HG03095 (cell line): Measurements from ENCODE around the gene BAIAP2.

ENCODE experiments used
- ATAC-seq: cut with Tn5 transposase; IDR thresholded peaks from one replicate; pipeline ENCODE4 v1.9.1; 2021; ENCODE audit warnings: moderate library complexity; ENCODE audit not compliant: unreplicated experiment

The BAIAP2 gene

DNA sequence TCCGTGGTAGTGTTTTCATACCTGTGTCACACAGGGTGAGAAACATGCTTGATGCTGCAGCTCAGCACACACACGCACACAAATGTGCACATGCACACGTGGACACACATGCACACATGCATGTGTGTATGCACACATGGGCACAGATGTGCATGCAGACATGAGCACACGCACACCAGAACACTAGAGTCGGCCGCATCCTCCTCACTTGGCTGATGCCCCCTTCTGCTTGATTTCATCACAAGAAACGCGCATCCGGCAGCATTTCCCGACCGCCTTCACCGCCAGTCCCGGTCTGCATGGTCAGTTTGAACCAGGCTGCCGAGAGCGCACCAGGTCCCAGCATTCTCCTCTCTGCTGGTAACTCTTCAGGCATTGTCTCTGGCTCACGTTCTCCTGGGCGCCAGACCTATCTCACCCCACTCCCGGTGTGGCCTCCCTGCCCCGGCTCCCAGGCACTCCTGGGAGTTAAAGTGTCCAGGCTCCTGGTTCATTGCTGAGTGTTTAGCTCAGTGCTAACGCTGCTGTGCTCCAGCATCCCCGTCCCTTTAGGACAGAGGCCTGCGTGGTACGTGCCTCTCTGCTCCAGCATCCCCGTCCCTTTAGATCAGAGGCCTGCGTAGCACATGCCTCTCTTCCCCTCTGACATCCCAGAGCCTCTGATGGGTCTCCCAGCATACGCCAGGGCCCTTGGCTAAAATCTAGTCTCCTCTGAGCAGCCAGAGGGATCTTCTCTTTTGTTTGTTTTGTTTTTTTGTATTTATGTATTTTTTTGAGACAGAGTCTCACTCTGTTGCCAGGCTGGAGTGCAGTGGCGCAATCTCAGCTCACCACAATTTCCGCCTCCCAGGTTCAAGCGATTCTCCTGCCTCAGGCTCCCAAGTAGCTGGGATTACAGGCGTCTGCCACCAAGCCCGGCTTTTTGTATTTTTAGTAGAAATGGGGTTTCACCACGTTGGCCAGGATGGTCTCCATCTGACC lies 16.0 kb downstream of the BAIAP2 start:
- no peak for ATAC-seq

DNA sequence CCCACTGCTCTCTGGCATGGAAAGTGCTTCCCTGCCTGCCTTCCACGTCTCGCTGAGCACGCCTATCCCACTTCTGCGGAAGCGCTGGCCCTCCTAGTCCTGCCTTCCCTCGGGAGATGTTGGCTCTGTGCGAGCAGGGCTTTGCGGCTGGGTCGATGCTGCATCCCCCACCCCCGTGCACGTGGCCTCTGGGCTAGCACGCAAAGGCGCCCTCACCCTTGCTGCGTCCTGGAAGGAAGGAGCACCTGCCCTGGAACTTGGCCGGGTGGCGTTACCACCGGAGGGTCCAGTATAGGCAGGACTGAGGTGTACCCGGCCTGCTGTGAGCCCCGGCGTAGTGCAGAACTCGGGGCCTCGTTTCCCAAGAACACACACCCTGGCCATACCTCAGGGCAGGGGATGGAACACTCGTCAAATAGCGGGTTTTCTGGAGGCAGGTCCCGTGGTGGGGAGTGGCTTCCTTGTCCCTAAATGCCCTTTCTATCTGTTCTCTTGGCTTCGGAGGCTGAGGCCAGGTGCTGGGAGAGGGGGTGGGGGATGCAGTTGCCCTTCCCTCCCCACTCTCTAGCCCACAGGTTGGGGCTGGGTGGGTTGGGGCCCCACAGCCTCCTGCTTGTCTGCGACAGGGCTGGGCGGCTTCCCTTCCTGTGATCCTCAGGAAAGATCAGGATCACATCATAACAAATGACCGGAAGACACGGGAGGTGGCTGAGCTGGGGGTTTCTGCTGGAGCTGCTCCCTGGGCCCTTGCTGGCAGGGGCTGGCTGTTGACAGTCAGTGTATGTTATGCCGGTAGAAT lies 17.4 kb downstream of the BAIAP2 start:
- no peak for ATAC-seq

DNA sequence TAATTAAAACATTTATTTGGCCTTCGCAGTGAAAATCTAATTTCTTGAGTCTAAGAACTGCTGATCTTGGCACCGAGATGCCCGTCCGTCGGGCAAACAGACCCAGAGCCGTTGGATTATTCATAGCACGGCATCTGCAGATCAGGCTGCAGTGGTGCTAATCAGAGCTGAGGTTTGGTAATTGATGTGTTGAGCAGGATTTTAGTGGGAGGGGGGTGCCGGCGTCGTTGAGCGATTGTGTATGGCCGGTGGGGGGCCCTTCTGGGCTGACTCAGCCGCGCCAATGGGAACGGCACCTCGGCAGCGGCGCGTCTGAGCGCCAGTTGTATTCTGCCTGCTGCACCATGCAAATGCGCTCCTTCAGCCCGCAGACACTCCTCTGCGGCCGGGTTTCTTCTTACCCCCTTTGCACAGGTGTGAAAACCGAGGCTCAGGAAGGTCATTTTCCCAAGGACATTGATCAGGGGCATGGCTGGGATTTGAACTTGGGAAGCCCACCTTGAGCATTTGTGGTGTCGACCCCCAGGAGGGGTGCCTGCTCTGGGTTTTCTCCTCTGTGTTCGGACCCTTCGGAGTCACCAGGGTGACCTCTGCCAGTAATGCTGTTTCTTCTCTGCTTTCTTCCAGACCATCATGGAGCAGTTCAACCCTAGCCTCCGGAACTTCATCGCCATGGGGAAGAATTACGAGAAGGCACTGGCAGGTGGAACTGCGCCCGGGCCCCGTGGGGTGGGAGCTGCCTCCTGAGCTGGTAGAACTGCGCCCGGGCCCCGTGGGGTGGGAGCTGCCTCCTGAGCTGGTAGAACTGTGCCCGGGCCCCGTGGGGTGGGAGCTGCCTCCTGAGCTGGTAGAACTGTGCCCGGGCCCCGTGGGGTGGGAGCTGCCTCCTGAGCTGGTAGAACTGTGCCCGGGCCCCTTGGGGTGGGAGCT lies 18.4 kb downstream of the BAIAP2 start:
- ATAC-seq, result no peak

DNA sequence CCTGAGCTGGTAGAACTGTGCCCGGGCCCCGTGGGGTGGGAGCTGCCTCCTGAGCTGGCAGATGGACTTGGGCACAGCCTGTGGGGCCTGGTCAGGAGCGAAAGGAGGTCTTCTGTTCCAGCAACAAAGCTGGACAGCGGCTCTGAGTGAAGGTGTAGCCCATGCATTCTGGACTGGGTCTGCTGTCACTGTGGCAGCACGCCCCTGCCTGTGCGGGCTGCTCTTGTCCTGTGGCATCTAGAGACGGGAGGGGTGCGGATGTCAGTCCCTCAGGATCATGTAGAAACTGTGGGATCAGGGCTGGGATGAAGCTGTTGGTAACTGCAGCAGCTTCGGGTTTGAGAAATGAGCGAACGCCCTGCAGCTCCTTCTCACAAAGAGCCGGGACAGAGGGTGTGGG lies 19.4 kb downstream of the BAIAP2 start:
- ATAC-seq, result no peak

DNA sequence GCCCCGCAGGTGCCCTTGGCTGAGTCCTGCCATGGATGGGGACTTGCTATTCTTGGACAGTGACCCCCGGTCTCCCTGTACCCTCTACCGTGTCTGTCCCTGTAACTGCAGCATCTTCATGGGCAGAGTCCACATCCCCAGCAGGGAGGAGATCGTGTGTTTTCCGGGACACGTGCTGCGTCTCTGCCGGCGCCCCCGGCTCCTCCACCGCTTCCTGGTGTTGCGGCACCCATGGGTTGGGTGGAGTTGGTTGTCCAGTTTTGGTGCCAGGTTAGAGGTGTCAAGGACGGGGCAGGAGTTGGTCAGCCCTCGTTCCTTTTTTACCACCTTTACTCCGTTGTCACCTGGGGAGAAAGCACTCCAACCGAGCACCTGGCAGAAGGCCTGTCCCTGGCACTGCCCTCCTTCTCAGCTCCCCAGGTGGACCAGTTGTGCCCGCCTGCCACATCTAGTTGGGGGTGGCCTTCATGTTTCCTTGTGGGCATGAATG lies 20.0 kb downstream of the BAIAP2 start:
- no peak for ATAC-seq

DNA sequence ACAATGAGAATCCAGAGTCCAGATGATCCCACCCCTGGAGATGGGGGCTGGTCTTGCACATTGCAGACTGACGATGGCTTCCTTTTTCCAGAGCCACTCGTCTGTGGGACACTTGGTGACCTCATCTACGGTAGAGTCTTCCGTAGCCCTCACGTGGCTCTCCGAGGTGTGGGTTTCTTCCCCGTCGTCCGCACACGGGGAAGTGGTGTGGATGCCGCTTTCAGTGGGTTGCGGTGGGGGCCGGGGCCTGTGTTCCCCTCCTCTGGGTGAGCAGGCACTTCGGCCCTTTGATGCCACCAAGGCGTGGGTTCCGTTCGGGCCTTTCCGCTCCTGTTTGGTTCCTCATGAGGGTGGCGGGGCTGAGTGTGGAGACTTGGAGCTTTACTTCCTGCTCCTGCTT lies 21.4 kb downstream of the BAIAP2 start:
- no peak for ATAC-seq

DNA sequence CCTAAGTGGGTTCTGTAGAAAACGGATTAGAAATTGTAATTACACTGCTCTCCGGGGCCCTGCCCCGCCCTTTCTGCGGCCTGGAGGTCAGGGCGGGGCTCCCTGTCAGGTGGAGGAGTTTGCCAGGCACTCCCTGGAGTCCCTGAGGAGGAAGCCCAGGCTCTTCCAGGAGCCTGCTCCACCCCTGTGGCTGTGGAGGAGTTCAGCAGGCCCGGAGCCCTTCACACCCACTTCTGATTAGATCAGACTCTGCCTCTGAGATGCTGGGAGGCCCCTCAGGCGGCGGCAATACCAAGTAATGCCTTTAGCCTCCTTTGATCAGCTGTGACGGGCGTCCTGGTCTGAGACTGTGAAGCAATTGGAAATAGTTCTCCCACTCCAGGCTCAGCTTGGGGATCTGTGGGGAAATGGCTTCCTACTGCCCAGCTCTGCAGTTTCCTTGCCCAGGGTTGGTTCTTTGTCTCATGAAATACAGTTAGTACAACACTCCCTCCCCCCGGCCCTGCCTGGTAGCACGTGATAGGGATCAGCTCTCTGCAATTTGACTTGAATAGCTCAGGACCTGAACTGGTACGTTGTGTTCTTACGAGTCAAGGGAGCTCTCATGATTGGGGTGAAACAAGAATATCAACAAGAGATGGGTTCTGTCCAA lies 22.3 kb downstream of the BAIAP2 start:
- ATAC-seq, result no peak

DNA sequence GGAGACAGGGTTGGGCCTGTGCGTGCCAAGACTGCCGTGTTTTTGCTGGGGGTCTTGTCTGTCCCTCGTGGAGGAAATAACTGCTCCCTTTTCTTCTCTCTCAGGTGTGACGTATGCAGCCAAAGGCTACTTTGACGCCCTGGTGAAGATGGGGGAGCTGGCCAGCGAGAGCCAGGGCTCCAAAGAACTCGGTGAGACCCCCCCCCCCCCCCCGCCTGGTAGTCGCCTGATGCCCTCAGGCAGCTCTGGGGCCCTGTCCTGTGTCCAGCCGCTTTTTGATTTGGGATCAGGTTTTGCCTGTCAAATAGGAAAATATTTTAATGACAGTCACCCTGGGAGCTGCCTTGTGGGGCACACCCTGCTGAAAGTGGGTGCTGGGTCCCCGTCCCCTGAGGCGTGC lies 22.8 kb downstream of the BAIAP2 start:
- no peak for ATAC-seq

DNA sequence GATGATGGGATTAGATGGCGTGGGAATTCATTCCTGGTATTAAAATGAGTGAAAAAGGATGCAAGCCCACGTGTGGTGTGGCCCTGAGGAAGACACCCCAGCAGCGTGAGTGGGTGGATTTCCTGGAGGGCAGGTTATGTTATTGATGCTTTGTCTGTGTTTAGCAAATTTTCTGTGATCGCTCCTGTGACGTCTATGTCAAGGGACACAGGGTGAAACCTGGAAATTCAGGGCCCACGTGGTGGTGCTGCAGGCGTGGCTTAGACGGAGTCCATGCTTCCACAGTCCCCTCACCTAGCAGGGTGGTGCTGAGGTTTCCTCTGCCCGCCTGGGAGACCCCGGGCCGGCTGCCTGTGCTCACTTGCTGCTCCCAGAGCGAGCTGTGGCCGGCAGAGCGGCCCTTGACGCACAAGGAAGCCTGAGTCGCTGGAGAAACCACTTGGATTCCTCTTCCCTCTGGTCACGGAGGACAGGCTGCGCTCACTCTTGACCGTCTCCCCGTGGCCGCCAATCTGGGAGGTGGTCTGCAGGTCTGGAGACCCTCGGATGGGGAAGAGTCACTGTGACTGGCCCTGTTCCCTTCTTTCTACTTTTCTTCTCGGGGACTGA lies 23.4 kb downstream of the BAIAP2 start:
- no peak for ATAC-seq

DNA sequence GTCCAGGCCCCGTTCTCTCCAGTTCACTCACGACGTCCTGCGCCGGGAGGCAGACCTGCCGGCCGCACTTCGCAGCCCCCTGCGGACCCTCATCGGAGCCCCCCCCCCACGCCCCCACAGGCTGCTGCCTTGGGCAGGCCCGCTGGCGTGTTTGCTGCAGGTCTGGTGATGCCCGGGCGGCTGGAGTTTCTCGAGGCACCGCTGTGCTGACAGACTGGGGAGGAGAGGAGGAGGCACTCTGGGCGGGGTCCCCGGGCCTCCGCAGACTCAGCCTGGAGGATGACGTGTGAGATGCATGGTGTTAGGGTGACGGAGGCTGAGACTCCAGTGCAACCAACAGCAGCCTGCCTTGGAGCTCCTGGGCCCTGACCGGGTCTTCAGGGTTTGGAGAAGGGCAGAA lies 24.1 kb downstream of the BAIAP2 start:
- ATAC-seq, result no peak

DNA sequence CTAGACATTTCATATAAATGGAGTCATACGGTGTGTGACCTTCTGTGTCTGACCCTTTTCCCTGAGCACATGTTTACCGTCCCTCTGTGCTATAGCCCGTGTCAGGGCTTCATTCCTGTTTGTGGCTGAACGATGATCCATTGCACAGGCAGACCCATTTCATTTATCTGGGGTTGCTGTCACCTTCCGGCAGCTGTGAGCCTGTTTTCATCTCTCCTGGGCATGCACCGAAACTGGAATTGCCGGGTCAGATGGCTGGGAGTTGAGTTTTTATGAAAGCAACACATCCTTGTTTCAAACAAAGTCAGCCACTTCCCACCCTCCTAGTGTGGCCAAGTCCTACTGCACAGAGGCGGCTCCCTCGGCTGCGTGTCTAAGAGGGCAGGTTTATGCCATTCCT lies 25.5 kb downstream of the BAIAP2 start:
- ATAC-seq, result no peak

DNA sequence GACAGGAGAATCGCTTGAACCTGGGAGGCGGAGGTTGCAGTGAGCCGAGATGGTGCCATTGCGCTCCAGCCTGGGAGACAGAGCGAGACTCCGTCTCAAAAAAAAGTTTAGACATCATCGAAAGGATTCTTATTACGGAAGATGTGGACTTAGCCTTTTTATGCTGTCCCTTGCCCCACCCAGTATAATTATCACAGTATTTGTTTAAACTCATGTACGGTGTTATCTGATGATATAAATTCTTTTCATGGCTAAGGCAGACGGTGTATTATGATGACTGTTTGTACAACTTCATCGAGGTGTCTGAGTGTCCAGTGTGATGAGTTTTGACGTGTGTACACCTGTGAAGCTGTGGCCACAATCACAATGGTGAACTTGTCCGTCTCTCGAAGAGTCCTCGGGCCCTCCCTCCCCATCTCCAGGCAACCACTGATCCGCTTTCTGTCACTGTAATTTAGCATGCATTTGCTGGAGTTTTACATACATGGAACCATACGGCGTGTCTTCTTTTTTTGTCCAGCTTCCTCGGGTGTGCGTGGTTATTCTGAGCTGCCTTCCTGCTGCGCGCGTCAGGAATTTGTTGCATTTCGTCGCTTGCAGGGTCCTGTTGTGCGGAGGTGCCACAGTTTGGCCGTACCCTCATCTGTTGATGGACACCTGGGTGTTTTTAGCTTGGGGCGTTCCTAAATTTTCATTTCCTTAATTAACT lies 26.2 kb downstream of the BAIAP2 start:
- ATAC-seq, result no peak

DNA sequence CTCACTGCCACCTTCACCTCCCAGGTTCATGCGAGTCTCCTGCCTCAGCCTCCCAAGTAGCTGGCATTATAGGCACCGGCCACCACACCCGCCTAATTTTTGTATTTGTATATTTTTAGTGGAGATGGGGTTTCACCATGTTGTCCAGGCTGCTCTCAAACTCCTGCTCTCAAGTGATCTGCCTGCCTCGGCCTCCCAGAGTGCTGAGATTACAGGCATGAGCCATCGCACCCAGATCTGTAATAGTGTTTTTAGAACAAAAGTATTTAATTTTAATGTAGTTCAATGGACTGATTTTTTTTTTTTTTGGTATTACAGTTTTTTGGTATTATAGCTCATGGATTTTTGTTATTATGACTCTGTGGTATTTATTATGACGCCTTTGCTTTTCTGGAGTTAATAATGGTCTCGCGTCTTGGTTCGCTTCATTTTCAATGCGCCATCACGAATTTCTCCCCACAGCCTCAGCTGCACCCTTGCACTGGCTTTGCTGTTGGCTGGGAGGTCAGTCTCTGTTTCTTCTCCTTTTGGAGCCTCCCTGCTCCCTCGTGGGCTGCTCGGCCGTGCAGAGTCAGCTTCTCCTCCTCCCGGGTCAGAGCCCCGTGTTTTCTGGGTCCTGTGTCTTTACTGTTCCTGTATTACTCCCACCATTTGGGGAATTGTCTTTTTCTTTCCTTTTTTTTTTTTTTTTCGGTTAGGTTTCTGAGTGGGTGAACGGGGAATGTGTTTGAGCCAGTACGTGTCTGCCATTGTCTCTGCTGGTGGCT lies 27.2 kb downstream of the BAIAP2 start:
- no peak for ATAC-seq

DNA sequence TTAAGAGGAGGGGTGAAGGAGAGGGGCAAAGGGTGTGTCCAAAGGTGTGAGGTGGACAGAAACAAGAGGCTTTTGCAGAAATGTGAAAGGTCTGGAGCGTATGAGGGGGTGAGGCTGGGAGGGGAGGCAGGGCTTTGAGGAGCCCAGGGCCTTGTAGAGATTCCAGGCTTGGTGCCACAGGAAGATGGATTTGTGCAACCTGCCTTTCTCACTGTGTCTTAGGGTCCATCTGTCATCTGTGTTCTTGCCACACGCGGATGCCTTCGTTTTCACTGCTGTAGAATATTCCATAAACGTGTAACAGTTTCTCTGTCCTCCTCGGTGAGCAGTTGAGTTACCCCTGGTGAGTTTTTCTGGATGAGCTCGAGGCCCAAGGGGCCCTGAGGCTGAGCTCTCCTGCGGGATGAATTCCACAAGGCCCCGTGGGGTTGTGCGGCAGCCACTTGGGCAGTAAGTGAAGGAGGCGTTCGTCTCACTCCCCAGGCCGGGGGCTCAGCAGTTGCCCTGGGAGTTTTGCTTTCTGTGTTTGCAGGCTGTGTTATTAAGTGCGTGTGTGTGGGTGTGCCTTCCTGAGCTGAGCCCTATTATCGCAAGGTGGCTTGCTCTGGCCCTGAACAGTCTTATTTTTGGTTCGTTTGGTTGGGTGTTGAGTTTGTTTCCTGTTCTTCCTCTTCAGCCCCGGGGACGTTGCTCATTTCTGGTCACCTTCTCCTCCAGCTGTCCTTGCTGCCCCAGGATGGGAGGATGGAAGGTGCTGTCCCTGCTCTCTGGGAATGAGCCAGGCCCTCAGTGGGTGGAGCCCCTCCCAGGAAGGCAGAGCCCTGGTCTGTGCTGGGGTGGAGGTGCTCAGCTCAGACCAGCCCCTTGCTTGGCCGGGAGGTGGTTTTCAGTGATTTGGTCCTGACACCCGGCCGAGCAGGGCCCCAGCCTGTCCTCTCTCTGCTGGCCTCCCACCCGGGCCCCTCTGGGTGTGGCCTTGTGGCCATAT lies 28.4 kb downstream of the BAIAP2 start:
- ATAC-seq, result no peak

DNA sequence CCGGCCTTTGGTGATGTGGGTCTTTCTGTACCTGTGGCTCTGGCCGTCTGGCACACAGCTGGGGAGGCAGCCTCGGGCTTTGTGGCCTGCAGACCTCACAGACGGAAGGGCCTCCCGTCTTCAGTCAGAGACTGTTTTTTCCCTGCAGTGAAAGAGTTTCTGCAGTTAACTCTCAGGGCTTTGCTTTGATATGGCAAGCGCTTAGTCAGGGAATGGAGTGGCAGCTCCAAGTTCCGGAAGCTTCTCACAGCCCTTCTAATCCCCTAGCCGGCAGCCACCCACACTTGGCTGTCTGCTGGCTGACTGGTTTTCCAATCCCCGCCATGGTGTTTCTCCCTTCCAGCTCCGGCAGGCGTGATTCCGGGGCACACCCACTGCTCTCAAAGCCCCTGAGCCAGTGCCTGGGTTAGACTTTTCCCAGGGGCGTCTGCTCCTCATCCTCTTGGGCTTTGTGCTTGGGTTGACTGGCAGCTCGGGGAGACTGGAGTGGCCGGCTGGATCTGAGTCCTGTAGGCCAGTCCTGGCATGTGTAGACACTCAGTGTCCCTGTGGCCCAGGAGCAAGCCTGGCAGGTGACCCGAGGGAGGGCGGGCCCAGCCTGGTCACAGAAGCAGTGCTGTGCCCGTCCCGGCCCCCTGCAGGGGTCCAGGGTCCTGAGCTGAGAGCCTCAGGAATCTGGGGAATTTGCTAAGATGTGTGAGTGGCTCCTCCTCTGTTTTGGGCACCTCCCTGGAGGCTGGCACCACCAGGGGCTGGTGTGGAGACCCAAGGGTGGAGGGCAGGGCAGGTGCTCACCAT lies 29.9 kb downstream of the BAIAP2 start:
- ATAC-seq, result no peak

DNA sequence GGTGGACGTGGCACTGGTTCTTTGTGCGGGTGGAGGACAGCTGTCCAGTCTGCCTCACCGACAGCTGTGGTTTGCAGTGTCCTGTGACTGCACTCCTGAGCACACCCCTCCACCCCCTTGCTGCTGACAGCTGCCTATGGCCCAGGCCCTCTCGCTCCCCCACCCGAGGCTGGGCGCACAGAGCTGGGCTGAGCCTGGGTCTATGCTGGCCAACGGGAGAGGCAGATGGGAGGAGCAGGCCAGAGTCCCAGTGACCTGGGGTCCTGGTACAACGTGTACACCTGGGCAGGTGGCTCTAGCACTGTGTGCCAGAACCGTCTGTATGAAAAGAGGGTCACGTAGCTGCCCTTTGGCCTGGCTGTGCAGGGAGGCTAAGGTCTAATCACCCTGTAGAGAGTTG lies 30.5 kb downstream of the BAIAP2 start:
- no peak for ATAC-seq
